ENCODE data around the gene REXO1.

DNA sequence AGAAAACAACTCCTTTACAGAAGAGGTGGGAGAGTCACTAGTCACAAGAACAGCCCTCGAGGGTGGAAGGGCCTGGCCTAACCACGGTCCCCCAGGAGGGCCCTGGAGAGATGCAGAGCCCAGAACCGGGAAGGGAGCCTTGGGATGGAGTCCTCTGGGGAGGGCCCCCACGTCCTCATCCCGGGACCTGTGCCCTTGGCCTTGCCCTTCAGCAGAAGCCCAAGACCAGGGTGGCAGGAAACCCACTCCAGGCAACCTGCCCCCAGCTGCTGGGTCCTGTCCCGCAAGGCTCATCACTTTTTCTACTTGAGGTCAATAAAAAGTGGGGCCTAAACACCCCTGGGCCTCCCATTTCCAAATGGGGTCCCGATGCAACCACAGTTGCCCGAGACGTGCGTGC lies 33.9 kb downstream of the REXO1 start:
- TF ChIP-seq EZH2 (IDR thresholded peaks at IDR 0.05; ENCODE audit: low read depth, unreplicated experiment) (no peak), POLR2AphosphoS5 (IDR thresholded peaks at IDR 0.05; ENCODE audit: low read depth) (no peak), CTCF (conservative IDR thresholded peaks at IDR 0.05; ENCODE audit: low read depth in 2 of 2) (no peak), EZH2phosphoT487 (IDR thresholded peaks at IDR 0.05; ENCODE audit: unreplicated experiment) (no peak), ETS1 (IDR thresholded peaks at IDR 0.05) (no peak), ZNF114 (CRISPR knock-in tag; IDR thresholded peaks at IDR 0.05) (no peak), ZNF331 (CRISPR knock-in tag; IDR thresholded peaks at IDR 0.05; ENCODE audit: low read depth) (no peak), CREB1 (CRISPR knock-in tag; IDR thresholded peaks at IDR 0.05; ENCODE audit: low read depth) (no peak), JUNB (IDR thresholded peaks at IDR 0.05; ENCODE audit: unreplicated experiment) (no peak), ZNF462 (CRISPR knock-in tag; IDR thresholded peaks at IDR 0.05) (no peak), NANOG (IDR thresholded peaks at IDR 0.05; ENCODE audit: borderline replicate concordance) (no peak), STAT1 (IDR thresholded peaks at IDR 0.05; ENCODE audit: unreplicated experiment) (no peak)
- TF ChIP-seq, protein P1, sequence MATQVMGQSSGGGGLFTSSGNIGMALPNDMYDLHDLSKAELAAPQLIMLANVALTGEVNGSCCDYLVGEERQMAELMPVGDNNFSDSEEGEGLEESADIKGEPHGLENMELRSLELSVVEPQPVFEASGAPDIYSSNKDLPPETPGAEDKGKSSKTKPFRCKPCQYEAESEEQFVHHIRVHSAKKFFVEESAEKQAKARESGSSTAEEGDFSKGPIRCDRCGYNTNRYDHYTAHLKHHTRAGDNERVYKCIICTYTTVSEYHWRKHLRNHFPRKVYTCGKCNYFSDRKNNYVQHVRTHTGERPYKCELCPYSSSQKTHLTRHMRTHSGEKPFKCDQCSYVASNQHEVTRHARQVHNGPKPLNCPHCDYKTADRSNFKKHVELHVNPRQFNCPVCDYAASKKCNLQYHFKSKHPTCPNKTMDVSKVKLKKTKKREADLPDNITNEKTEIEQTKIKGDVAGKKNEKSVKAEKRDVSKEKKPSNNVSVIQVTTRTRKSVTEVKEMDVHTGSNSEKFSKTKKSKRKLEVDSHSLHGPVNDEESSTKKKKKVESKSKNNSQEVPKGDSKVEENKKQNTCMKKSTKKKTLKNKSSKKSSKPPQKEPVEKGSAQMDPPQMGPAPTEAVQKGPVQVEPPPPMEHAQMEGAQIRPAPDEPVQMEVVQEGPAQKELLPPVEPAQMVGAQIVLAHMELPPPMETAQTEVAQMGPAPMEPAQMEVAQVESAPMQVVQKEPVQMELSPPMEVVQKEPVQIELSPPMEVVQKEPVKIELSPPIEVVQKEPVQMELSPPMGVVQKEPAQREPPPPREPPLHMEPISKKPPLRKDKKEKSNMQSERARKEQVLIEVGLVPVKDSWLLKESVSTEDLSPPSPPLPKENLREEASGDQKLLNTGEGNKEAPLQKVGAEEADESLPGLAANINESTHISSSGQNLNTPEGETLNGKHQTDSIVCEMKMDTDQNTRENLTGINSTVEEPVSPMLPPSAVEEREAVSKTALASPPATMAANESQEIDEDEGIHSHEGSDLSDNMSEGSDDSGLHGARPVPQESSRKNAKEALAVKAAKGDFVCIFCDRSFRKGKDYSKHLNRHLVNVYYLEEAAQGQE (IDR thresholded peaks at IDR 0.05; ENCODE audit: unreplicated experiment) = no peak
